ENCODE measurements around the gene MAP3K7CL.

Gene MAP3K7CL

GRCh38 chr21:29189353-29189752, 58.9 kb downstream of the MAP3K7CL start:
- Histone ChIP-seq H3K27me3 (ENCODE audit: control insufficient read depth in 5 of 5, insufficient read depth in 4 of 5, low read length in 5 of 5) (peaks cover 0 to 5% (median 0%) of the 10 kb centered on the region in 5 donors), H3K9me3 (ENCODE audit: control insufficient read depth in 5 of 5, low read length in 5 of 5) (no peaks in the 10 kb centered on the region), H3K36me3 (ENCODE audit: control insufficient read depth in 5 of 5, insufficient read depth in 5 of 5, low read length in 5 of 5) (no peaks in the 10 kb centered on the region), H3K4me3 (ENCODE audit: low read depth in 1 of 5, low read length in 5 of 5) (no peak overlapping the region), H3K4me1 (ENCODE audit: control insufficient read depth in 5 of 5, insufficient read depth in 5 of 5, low read length in 5 of 5) (peaks cover 2 to 25% (median 11%) of the 10 kb centered on the region in 5 donors), H3K9ac (ENCODE audit: low read length in 5 of 5) (no peak overlapping the region), H3K27ac (ENCODE audit: low read depth, low read length) (no peak overlapping the region)

GRCh38 chr21:29190923-29191331, 60.5 kb downstream of the MAP3K7CL start:
- Histone ChIP-seq H3K27ac (ENCODE audit: low read depth, low read length) (no peak overlapping the region), H3K4me3 (ENCODE audit: low read depth in 1 of 5, low read length in 5 of 5) (no peak overlapping the region)

GRCh38 chr21:29193072-29193471, 62.6 kb downstream of the MAP3K7CL start:
- peaks cover 0 to 5% (median 0%) of the 10 kb centered on the region in 5 donors for H3K27me3 ChIP-seq (ENCODE audit: control insufficient read depth in 5 of 5, insufficient read depth in 4 of 5, low read length in 5 of 5)
- no peak overlapping the region for H3K27ac ChIP-seq (ENCODE audit: low read depth, low read length)
- H3K9ac ChIP-seq (ENCODE audit: low read length in 5 of 5) = no peak overlapping the region
- H3K4me1 ChIP-seq (ENCODE audit: control insufficient read depth in 5 of 5, insufficient read depth in 5 of 5, low read length in 5 of 5) = peaks cover 4 to 35% (median 15%) of the 10 kb centered on the region in 5 donors
- peak overlapping the region in 4 of 5 donors; percentile 1 to 29 (median 4) for H3K4me3 ChIP-seq (ENCODE audit: low read depth in 1 of 5, low read length in 5 of 5)
- no peaks in the 10 kb centered on the region for H3K36me3 ChIP-seq (ENCODE audit: control insufficient read depth in 5 of 5, insufficient read depth in 5 of 5, low read length in 5 of 5)
- no peaks in the 10 kb centered on the region for H3K9me3 ChIP-seq (ENCODE audit: control insufficient read depth in 5 of 5, low read length in 5 of 5)

More at GRCh38 chr21:29190923-29191331, 60.5 kb downstream of the MAP3K7CL start:
- no peak overlapping the region for H3K9ac ChIP-seq (ENCODE audit: low read length in 5 of 5)
- no peaks in the 10 kb centered on the region for H3K36me3 ChIP-seq (ENCODE audit: control insufficient read depth in 5 of 5, insufficient read depth in 5 of 5, low read length in 5 of 5)
- H3K27me3 ChIP-seq (ENCODE audit: control insufficient read depth in 5 of 5, insufficient read depth in 4 of 5, low read length in 5 of 5) = peaks cover 0 to 5% (median 0%) of the 10 kb centered on the region in 5 donors
- H3K4me1 ChIP-seq (ENCODE audit: control insufficient read depth in 5 of 5, insufficient read depth in 5 of 5, low read length in 5 of 5) = peaks cover 2 to 28% (median 11%) of the 10 kb centered on the region in 5 donors
- no peaks in the 10 kb centered on the region for H3K9me3 ChIP-seq (ENCODE audit: control insufficient read depth in 5 of 5, low read length in 5 of 5)

GRCh38 chr21:29193901-29194300, 63.5 kb downstream of the MAP3K7CL start:
- Histone ChIP-seq H3K27ac (ENCODE audit: low read depth, low read length) (no peak overlapping the region), H3K36me3 (ENCODE audit: control insufficient read depth in 5 of 5, insufficient read depth in 5 of 5, low read length in 5 of 5) (no peaks in the 10 kb centered on the region), H3K9ac (ENCODE audit: low read length in 5 of 5) (no peak overlapping the region), H3K27me3 (ENCODE audit: control insufficient read depth in 5 of 5, insufficient read depth in 4 of 5, low read length in 5 of 5) (peaks cover 0 to 5% (median 0%) of the 10 kb centered on the region in 5 donors), H3K9me3 (ENCODE audit: control insufficient read depth in 5 of 5, low read length in 5 of 5) (no peaks in the 10 kb centered on the region), H3K4me3 (ENCODE audit: low read depth in 1 of 5, low read length in 5 of 5) (no peak overlapping the region), H3K4me1 (ENCODE audit: control insufficient read depth in 5 of 5, insufficient read depth in 5 of 5, low read length in 5 of 5) (peaks cover 4 to 33% (median 15%) of the 10 kb centered on the region in 5 donors)

- H3K36me3 ChIP-seq (ENCODE audit: control insufficient read depth in 5 of 5, insufficient read depth in 5 of 5, low read length in 5 of 5) = no peaks in the 10 kb centered on the region
- H3K4me1 ChIP-seq (ENCODE audit: control insufficient read depth in 5 of 5, insufficient read depth in 5 of 5, low read length in 5 of 5) = peaks cover 4 to 33% (median 15%) of the 10 kb centered on the region in 5 donors
- H3K27ac ChIP-seq (ENCODE audit: low read depth, low read length) = no peak overlapping the region
- no peak overlapping the region for H3K4me3 ChIP-seq (ENCODE audit: low read depth in 1 of 5, low read length in 5 of 5)
- H3K9ac ChIP-seq (ENCODE audit: low read length in 5 of 5) = no peak overlapping the region
- peaks cover 0 to 5% (median 0%) of the 10 kb centered on the region in 5 donors for H3K27me3 ChIP-seq (ENCODE audit: control insufficient read depth in 5 of 5, insufficient read depth in 4 of 5, low read length in 5 of 5)
- peaks cover 0 to 2% (median 0%) of the 10 kb centered on the region in 5 donors for H3K9me3 ChIP-seq (ENCODE audit: control insufficient read depth in 5 of 5, low read length in 5 of 5)
These were observed 63.9 kb downstream of the MAP3K7CL start for GRCh38 chr21:29194342-29194741.

- no peak overlapping the region for H3K9ac ChIP-seq (ENCODE audit: low read length in 5 of 5)
- H3K4me1 ChIP-seq (ENCODE audit: control insufficient read depth in 5 of 5, insufficient read depth in 5 of 5, low read length in 5 of 5) = peaks cover 4 to 33% (median 15%) of the 10 kb centered on the region in 5 donors
These were observed 64.4 kb downstream of the MAP3K7CL start for GRCh38 chr21:29194847-29195246.

GRCh38 chr21:29195981-29196669, 65.7 kb downstream of the MAP3K7CL start:
- Histone ChIP-seq H3K9ac (ENCODE audit: low read length in 5 of 5) (peak overlapping the region in 2 of 5 donors; percentile 19 to 44), H3K4me3 (ENCODE audit: low read depth in 1 of 5, low read length in 5 of 5) (peak overlapping the region; percentile 17 to 51 (median 38)), H3K4me1 (ENCODE audit: control insufficient read depth in 5 of 5, insufficient read depth in 5 of 5, low read length in 5 of 5) (peaks cover 4 to 29% (median 12%) of the 10 kb centered on the region in 5 donors), H3K27ac (ENCODE audit: low read depth, low read length) (peak overlapping the region; percentile 65), H3K9me3 (ENCODE audit: control insufficient read depth in 5 of 5, low read length in 5 of 5) (peaks cover 0 to 8% (median 4%) of the 10 kb centered on the region in 5 donors), H3K27me3 (ENCODE audit: control insufficient read depth in 5 of 5, insufficient read depth in 4 of 5, low read length in 5 of 5) (peaks cover 0 to 5% (median 0%) of the 10 kb centered on the region in 5 donors), H3K36me3 (ENCODE audit: control insufficient read depth in 5 of 5, insufficient read depth in 5 of 5, low read length in 5 of 5) (no peaks in the 10 kb centered on the region)

More at GRCh38 chr21:29194847-29195246, 64.4 kb downstream of the MAP3K7CL start:
- H3K9me3 ChIP-seq (ENCODE audit: control insufficient read depth in 5 of 5, low read length in 5 of 5) = peaks cover 0 to 2% (median 0%) of the 10 kb centered on the region in 5 donors
- no peaks in the 10 kb centered on the region for H3K36me3 ChIP-seq (ENCODE audit: control insufficient read depth in 5 of 5, insufficient read depth in 5 of 5, low read length in 5 of 5)
- H3K4me3 ChIP-seq (ENCODE audit: low read depth in 1 of 5, low read length in 5 of 5) = no peak overlapping the region
- peaks cover 0 to 5% (median 0%) of the 10 kb centered on the region in 5 donors for H3K27me3 ChIP-seq (ENCODE audit: control insufficient read depth in 5 of 5, insufficient read depth in 4 of 5, low read length in 5 of 5)
- no peak overlapping the region for H3K27ac ChIP-seq (ENCODE audit: low read depth, low read length)

- no peak overlapping the region for H3K9ac ChIP-seq (ENCODE audit: low read length in 5 of 5)
- H3K9me3 ChIP-seq (ENCODE audit: control insufficient read depth in 5 of 5, low read length in 5 of 5) = peaks cover 0 to 12% (median 5%) of the 10 kb centered on the region in 5 donors
- no peaks in the 10 kb centered on the region for H3K36me3 ChIP-seq (ENCODE audit: control insufficient read depth in 5 of 5, insufficient read depth in 5 of 5, low read length in 5 of 5)
- H3K27me3 ChIP-seq (ENCODE audit: control insufficient read depth in 5 of 5, insufficient read depth in 4 of 5, low read length in 5 of 5) = peaks cover 0 to 5% (median 0%) of the 10 kb centered on the region in 5 donors
- H3K4me1 ChIP-seq (ENCODE audit: control insufficient read depth in 5 of 5, insufficient read depth in 5 of 5, low read length in 5 of 5) = peaks cover 4 to 26% (median 7%) of the 10 kb centered on the region in 5 donors
- H3K4me3 ChIP-seq (ENCODE audit: low read depth in 1 of 5, low read length in 5 of 5) = peak overlapping the region in 4 of 5 donors; percentile 33 to 51 (median 42)
- H3K27ac ChIP-seq (ENCODE audit: low read depth, low read length) = peak overlapping the region; percentile 65
These were observed 66.3 kb downstream of the MAP3K7CL start for GRCh38 chr21:29196670-29197191.

- peaks cover 0 to 12% (median 8%) of the 10 kb centered on the region in 5 donors for H3K9me3 ChIP-seq (ENCODE audit: control insufficient read depth in 5 of 5, low read length in 5 of 5)
- no peak overlapping the region for H3K27ac ChIP-seq (ENCODE audit: low read depth, low read length)
These were observed 70.7 kb downstream of the MAP3K7CL start for GRCh38 chr21:29201186-29201585.

GRCh38 chr21:29205009-29205408, 74.6 kb downstream of the MAP3K7CL start:
- Histone ChIP-seq H3K27ac (ENCODE audit: low read depth, low read length) (no peak overlapping the region), H3K9me3 (ENCODE audit: control insufficient read depth in 5 of 5, low read length in 5 of 5) (peaks cover 0 to 10% (median 8%) of the 10 kb centered on the region in 5 donors), H3K27me3 (ENCODE audit: control insufficient read depth in 5 of 5, insufficient read depth in 4 of 5, low read length in 5 of 5) (no peaks in the 10 kb centered on the region), H3K4me3 (ENCODE audit: low read depth in 1 of 5, low read length in 5 of 5) (no peak overlapping the region), H3K9ac (ENCODE audit: low read length in 5 of 5) (no peak overlapping the region), H3K4me1 (ENCODE audit: control insufficient read depth in 5 of 5, insufficient read depth in 5 of 5, low read length in 5 of 5) (peaks cover 0 to 11% (median 10%) of the 10 kb centered on the region in 5 donors), H3K36me3 (ENCODE audit: control insufficient read depth in 5 of 5, insufficient read depth in 5 of 5, low read length in 5 of 5) (no peaks in the 10 kb centered on the region)

More at GRCh38 chr21:29201186-29201585, 70.7 kb downstream of the MAP3K7CL start:
- H3K4me1 ChIP-seq (ENCODE audit: control insufficient read depth in 5 of 5, insufficient read depth in 5 of 5, low read length in 5 of 5) = peaks cover 0 to 6% (median 2%) of the 10 kb centered on the region in 5 donors
- no peaks in the 10 kb centered on the region for H3K36me3 ChIP-seq (ENCODE audit: control insufficient read depth in 5 of 5, insufficient read depth in 5 of 5, low read length in 5 of 5)
- H3K27me3 ChIP-seq (ENCODE audit: control insufficient read depth in 5 of 5, insufficient read depth in 4 of 5, low read length in 5 of 5) = no peaks in the 10 kb centered on the region
- H3K9ac ChIP-seq (ENCODE audit: low read length in 5 of 5) = no peak overlapping the region
- H3K4me3 ChIP-seq (ENCODE audit: low read depth in 1 of 5, low read length in 5 of 5) = no peak overlapping the region
